Activated T-cell treated with anti-CD3 and anti-CD28 coated beads for 24 hours (primary cell): ENCODE results near the gene ARHGAP30.

Experiments used
- DNase-seq: peaks from one replicate; pipeline ENCODE4 v3.0.0-alpha.2; 2020; ENCODE audit warnings: low read depth

ARHGAP30 gene

GRCh38 chr1:161009602-161010211, 60.0 kb downstream of the ARHGAP30 start:
- no peak for DNase-seq

- no peak for DNase-seq
Observed at GRCh38 chr1:161008869-161009510, 60.7 kb downstream of the ARHGAP30 start.

- no peak for DNase-seq
Observed at GRCh38 chr1:161007369-161007768, 62.3 kb downstream of the ARHGAP30 start.

GRCh38 chr1:161006563-161006962, 63.1 kb downstream of the ARHGAP30 start:
- DNase-seq: no peak

GRCh38 chr1:161001525-161001924, 68.2 kb downstream of the ARHGAP30 start:
- no peak for DNase-seq

- DNase-seq: no peak
Observed at GRCh38 chr1:161000736-161001480, 68.8 kb downstream of the ARHGAP30 start.

- DNase-seq: no peak
Observed at GRCh38 chr1:160999376-160999775, 70.3 kb downstream of the ARHGAP30 start.

- DNase-seq: peak; percentile 37
Observed at GRCh38 chr1:160997323-160998038, 72.2 kb downstream of the ARHGAP30 start.
